Glutamatergic neuron (in vitro differentiated cells): ENCODE results near the gene CACNA1C. TPM values are rescaled to one million over a fixed set of nuclear protein-coding genes. Genes with fewer than 3 reads are reported as not detected.

Source experiments
- DNase-seq: peaks from one replicate; pipeline ENCODE4 v3.0.0; 2022
- H3K27ac Mint-ChIP-seq: one replicate; pipeline ENCODE4 v1.8.0; 2020; ENCODE audit warnings: mild to moderate bottlenecking, mixed read lengths, inconsistent platforms; ENCODE audit not compliant: unreplicated experiment
- H3K27me3 Mint-ChIP-seq: one replicate; pipeline ENCODE4 v1.8.0; 2020; ENCODE audit warnings: mild to moderate bottlenecking, moderate library complexity, mixed read lengths, inconsistent platforms; ENCODE audit not compliant: unreplicated experiment
- H3K36me3 Mint-ChIP-seq: one replicate; pipeline ENCODE4 v1.8.0; 2020; ENCODE audit warnings: mild to moderate bottlenecking, mixed read lengths, inconsistent platforms; ENCODE audit not compliant: unreplicated experiment
- H3K4me1 Mint-ChIP-seq: one replicate; pipeline ENCODE4 v1.8.0; 2020; ENCODE audit warnings: mild to moderate bottlenecking, low read depth, mixed read lengths, inconsistent platforms; ENCODE audit not compliant: unreplicated experiment
- H3K4me3 Mint-ChIP-seq: one replicate; pipeline ENCODE4 v1.8.0; 2020; ENCODE audit warnings: mild to moderate bottlenecking, mixed read lengths, inconsistent platforms; ENCODE audit not compliant: unreplicated experiment
- H3K9me3 Mint-ChIP-seq: one replicate; pipeline ENCODE4 v1.8.0; 2020; ENCODE audit warnings: mild to moderate bottlenecking, moderate library complexity, mixed read lengths, inconsistent platforms; ENCODE audit not compliant: unreplicated experiment
- CTCF ChIP-seq: fragments of 200-600 bp; sonication (generic); IDR thresholded peaks from one replicate; pipeline ENCODE4 v1.5.0; 2021; ENCODE audit not compliant: partially characterized antibody, unreplicated experiment
- total RNA-seq: library from RNA; stranded (reverse); fragmentation: NEBNext Ultra II Directional; extraction: Animal tissue kit (Norgen Biotek cat#: 25700); gene quantifications from one replicate; pipeline ENCODE4 v1.2.1, GENCODE V29; 2021; ENCODE audit not compliant: unreplicated experiment

CACNA1C gene
- total RNA-seq, 1 donor from 2014 or later = 11.0 TPM

GRCh38 chr12:2288875-2289274, 236.1 kb downstream of the CACNA1C start:
- Mint-ChIP-seq H3K36me3 (no peaks in the 10 kb centered on the region), H3K4me1 (peaks cover 43% of the 10 kb centered on the region)
- TF ChIP-seq CTCF = no peak

GRCh38 chr12:2289525-2289924, 236.7 kb downstream of the CACNA1C start:
- H3K27me3 Mint-ChIP-seq = peaks cover 10% of the 10 kb centered on the region

More at GRCh38 chr12:2288875-2289274, 236.1 kb downstream of the CACNA1C start:
- no peak for DNase-seq
- Mint-ChIP-seq H3K4me3 (peak overlapping the region; percentile 2), H3K27me3 (peaks cover 10% of the 10 kb centered on the region), H3K27ac (peak overlapping the region; percentile 59), H3K9me3 (peaks cover 15% of the 10 kb centered on the region)

GRCh38 chr12:2290091-2290490, 237.3 kb downstream of the CACNA1C start:
- no peak overlapping the region for H3K27ac Mint-ChIP-seq
- H3K9me3 Mint-ChIP-seq = peaks cover 19% of the 10 kb centered on the region
- peaks cover 46% of the 10 kb centered on the region for H3K4me1 Mint-ChIP-seq
- H3K27me3 Mint-ChIP-seq = peaks cover 10% of the 10 kb centered on the region
- no peak for TF ChIP-seq CTCF
- H3K36me3 Mint-ChIP-seq = no peaks in the 10 kb centered on the region
- DNase-seq = no peak
- no peak overlapping the region for H3K4me3 Mint-ChIP-seq

More at GRCh38 chr12:2289525-2289924, 236.7 kb downstream of the CACNA1C start:
- H3K9me3 Mint-ChIP-seq = peaks cover 16% of the 10 kb centered on the region
- no peak for DNase-seq
- no peak for TF ChIP-seq CTCF
- peak overlapping the region; percentile 2 for H3K4me3 Mint-ChIP-seq
- peaks cover 43% of the 10 kb centered on the region for H3K4me1 Mint-ChIP-seq
- peak overlapping the region; percentile 59 for H3K27ac Mint-ChIP-seq
- no peaks in the 10 kb centered on the region for H3K36me3 Mint-ChIP-seq

GRCh38 chr12:2290516-2291065, 237.8 kb downstream of the CACNA1C start:
- no peak overlapping the region for H3K4me3 Mint-ChIP-seq
- H3K4me1 Mint-ChIP-seq = peaks cover 49% of the 10 kb centered on the region
- no peaks in the 10 kb centered on the region for H3K36me3 Mint-ChIP-seq
- H3K9me3 Mint-ChIP-seq = peaks cover 20% of the 10 kb centered on the region
- no peak for TF ChIP-seq CTCF
- H3K27ac Mint-ChIP-seq = no peak overlapping the region
- H3K27me3 Mint-ChIP-seq = peaks cover 10% of the 10 kb centered on the region
- DNase-seq = no peak

GRCh38 chr12:2291182-2291832, 238.5 kb downstream of the CACNA1C start:
- peaks cover 20% of the 10 kb centered on the region for H3K9me3 Mint-ChIP-seq
- no peak overlapping the region for H3K27ac Mint-ChIP-seq
- H3K4me3 Mint-ChIP-seq = no peak overlapping the region
- peaks cover 11% of the 10 kb centered on the region for H3K27me3 Mint-ChIP-seq
- no peak for DNase-seq
- peak; percentile 94 for TF ChIP-seq CTCF
- no peaks in the 10 kb centered on the region for H3K36me3 Mint-ChIP-seq
- peaks cover 49% of the 10 kb centered on the region for H3K4me1 Mint-ChIP-seq
